NB4 (cell line): ENCODE results near the gene APRT.

Experiments
- DNase-seq: peaks from one replicate; pipeline ENCODE4 v3.0.0; 2010; ENCODE audit warnings: low read depth
- H3K4me3 ChIP-seq: one replicate; pipeline ENCODE4 v1.5.1; 2011; ENCODE audit warnings: mild to moderate bottlenecking, low read depth, low read length, moderate library complexity
- CTCF ChIP-seq: IDR thresholded peaks from one replicate; pipeline ENCODE4 v1.5.1; 2012; ENCODE audit warnings: low read depth, low read length
- MAX ChIP-seq: IDR thresholded peaks from 2 replicates; pipeline ENCODE4 v1.6.1; 2011; ENCODE audit warnings: low read depth, low read length
- MYC ChIP-seq: IDR thresholded peaks from 2 replicates; pipeline ENCODE4 v1.6.1; 2011; ENCODE audit warnings: low read depth, low read length
- POLR2A ChIP-seq: IDR thresholded peaks from 2 replicates; pipeline ENCODE4 v1.6.1; 2011; ENCODE audit warnings: mild to moderate bottlenecking; ENCODE audit not compliant: insufficient read length; ENCODE audit errors: extremely low read depth

APRT gene

DNA sequence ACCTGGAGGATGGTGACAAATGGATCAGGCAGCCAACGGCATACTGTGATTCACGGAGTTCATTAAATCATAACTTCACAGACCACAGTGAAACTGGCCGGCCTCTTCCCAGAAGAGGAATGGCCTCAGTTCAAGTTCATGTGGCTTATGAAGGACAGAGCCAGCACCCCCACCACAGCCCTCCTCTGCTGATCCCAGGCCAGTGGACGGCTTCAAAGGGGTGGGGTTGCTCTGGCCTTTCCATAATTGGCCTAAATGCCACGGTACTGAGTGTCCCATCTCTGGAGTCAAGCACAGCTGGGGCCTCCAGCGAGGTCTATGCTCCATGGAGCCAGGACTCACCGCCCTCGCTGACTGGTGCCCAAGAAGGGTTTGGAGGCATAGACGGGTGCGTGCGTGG lies 23.7 kb upstream of the APRT start:
- DNase-seq: no peak
- H3K4me3 ChIP-seq: no peak overlapping the region
- no peak for TF ChIP-seq MAX
- TF ChIP-seq POLR2A: no peak
- TF ChIP-seq MYC: no peak
- no peak for TF ChIP-seq CTCF

GRCh38 chr16:88834670-88835069 lies 22.9 kb upstream of the APRT start:
- no peak overlapping the region for H3K4me3 ChIP-seq
- no peak for TF ChIP-seq CTCF
- no peak for TF ChIP-seq MAX
- TF ChIP-seq POLR2A: no peak
- TF ChIP-seq MYC: no peak
- DNase-seq: no peak

GRCh38 chr16:88833086-88833485 lies 21.4 kb upstream of the APRT start:
- no peak overlapping the region for H3K4me3 ChIP-seq
- no peak for DNase-seq
- TF ChIP-seq MYC (no peak), CTCF (no peak), MAX (no peak), POLR2A (no peak)

GRCh38 chr16:88831838-88832237 lies 20.1 kb upstream of the APRT start:
- TF ChIP-seq MYC (no peak), CTCF (no peak), MAX (no peak), POLR2A (no peak)
- no peak overlapping the region for H3K4me3 ChIP-seq
- DNase-seq: no peak

GRCh38 chr16:88830783-88831182 lies 19.1 kb upstream of the APRT start:
- DNase-seq: no peak
- TF ChIP-seq MAX: no peak
- no peak for TF ChIP-seq MYC
- no peak for TF ChIP-seq POLR2A
- no peak for TF ChIP-seq CTCF
- no peak overlapping the region for H3K4me3 ChIP-seq

DNA sequence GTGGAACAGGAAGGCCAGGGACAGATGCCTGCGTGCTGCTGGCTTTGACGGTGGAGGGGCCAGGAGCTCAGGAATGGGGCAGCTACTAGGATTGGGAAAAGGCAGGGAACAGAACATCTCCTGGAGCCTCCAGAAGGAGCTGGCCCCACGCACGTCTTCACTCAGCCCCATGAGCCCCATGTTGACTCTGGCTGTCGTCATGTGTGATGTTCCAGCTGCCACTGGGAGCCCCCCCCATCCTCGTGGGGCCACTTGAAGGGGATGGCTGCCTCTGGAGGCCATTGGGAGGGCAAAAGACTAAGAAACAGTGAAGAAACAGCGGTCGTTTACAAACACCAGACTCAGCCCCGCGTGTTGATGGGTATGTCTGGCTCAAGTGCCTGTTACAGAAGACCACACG lies 18.5 kb upstream of the APRT start:
- no peak overlapping the region for H3K4me3 ChIP-seq
- DNase-seq: no peak
- TF ChIP-seq CTCF (no peak), MYC (no peak), POLR2A (no peak), MAX (no peak)
